Lower leg skin (tissue), 4 donors: ENCODE results near the gene S100A16. TPM values are rescaled to one million over a fixed set of nuclear protein-coding genes. Genes with fewer than 3 reads are reported as not detected.

Experiments used
- DNase-seq, 2 donors: peaks; one replicate each; pipeline ENCODE4 v3.0.0-alpha.2; 2019; ENCODE audit warnings: low spot score in 2 of 2
- H3K4me3 ChIP-seq: fragments of 200-600 bp; sonication (generic); 2 replicates; pipeline ENCODE4 v1.5.1; 2017; ENCODE audit warnings: mild to moderate bottlenecking, low read depth; ENCODE audit not compliant: poor library complexity, severe bottlenecking
- POLR2A ChIP-seq, 2 donors: fragments of 450-650 bp; IDR thresholded peaks; one replicate each; pipeline ENCODE4 v1.6.1; 2016 to 2017; ENCODE audit warnings: antibody characterized with exemption in 2 of 2, mild to moderate bottlenecking in 1 of 2, moderate library complexity in 1 of 2
- WGBS, 2 donors: methylation state at CpG; one replicate each; pipeline ENCODE4 v1.1.5; 2018; 5-methylcytosine and 5-hydroxymethylcytosine counted together
- intact Hi-C: fragments of 100-400 bp; cut with DNase I; formaldehyde crosslinking; loops from one replicate; pipeline ENCODE4 v1.15.0; 2023; ENCODE audit warnings: low total_unique reads
- total RNA-seq, 4 donors: library from RNA; depleted of rRNA; stranded (reverse); fragments of >200 nt; gene quantifications; one replicate each; pipeline ENCODE4 v1.1.0, GENCODE V29; 2016
- TF ChIP-seq, protein P1 (sequence below), 3 donors: fragments of 450-650 bp; IDR thresholded peaks; one replicate each; pipeline ENCODE4 v1.5.1; 2016; ENCODE audit warnings: antibody characterized with exemption in 3 of 3, mild to moderate bottlenecking in 3 of 3, moderate library complexity in 2 of 3

Gene S100A16
- total RNA-seq, 4 donors from 2014 or later: 289 to 390 (median 329) TPM

DNA sequence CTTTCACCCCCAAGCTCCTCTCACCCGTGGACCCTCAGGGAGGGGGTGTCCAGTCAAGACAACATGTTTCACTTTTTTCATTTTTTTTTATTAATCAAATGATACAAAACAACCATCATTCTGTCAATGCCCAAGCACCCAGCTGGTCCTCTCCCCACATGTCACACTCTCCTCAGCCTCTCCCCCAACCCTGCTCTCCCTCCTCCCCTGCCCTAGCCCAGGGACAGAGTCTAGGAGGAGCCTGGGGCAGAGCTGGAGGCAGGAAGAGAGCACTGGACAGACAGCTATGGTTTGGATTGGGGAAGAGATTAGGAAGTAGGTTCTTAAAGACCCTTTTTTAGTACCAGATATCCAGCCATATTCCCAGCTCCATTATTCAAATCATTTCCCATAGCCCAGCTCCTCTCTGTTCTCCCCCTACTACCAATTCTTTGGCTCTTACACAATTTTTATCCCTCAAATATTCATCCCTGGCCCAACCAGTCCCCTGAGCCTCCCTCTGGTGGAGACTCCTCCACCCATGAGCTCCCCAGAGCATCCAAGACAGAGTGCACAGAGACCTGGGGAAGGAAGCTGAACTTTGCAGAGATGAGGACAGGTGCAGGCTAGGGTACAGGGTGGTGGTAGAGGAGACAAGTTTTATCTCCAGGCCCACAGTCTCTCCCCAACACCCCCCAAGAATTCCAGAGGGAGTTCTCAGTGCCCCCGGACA, 1.4 kb upstream of the S100A16 start:
- TF ChIP-seq POLR2A (IDR thresholded peaks at IDR 0.05): no peak
- TF ChIP-seq, protein P1, sequence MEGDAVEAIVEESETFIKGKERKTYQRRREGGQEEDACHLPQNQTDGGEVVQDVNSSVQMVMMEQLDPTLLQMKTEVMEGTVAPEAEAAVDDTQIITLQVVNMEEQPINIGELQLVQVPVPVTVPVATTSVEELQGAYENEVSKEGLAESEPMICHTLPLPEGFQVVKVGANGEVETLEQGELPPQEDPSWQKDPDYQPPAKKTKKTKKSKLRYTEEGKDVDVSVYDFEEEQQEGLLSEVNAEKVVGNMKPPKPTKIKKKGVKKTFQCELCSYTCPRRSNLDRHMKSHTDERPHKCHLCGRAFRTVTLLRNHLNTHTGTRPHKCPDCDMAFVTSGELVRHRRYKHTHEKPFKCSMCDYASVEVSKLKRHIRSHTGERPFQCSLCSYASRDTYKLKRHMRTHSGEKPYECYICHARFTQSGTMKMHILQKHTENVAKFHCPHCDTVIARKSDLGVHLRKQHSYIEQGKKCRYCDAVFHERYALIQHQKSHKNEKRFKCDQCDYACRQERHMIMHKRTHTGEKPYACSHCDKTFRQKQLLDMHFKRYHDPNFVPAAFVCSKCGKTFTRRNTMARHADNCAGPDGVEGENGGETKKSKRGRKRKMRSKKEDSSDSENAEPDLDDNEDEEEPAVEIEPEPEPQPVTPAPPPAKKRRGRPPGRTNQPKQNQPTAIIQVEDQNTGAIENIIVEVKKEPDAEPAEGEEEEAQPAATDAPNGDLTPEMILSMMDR (IDR thresholded peaks at IDR 0.05): no peak
- DNase-seq: no peak
- no peak overlapping the region for H3K4me3 ChIP-seq
- intact Hi-C loops: no loop called here
- WGBS, 2 donors: 52 to 66% methylated on average over 2 of the region's 2 CpGs

DNA sequence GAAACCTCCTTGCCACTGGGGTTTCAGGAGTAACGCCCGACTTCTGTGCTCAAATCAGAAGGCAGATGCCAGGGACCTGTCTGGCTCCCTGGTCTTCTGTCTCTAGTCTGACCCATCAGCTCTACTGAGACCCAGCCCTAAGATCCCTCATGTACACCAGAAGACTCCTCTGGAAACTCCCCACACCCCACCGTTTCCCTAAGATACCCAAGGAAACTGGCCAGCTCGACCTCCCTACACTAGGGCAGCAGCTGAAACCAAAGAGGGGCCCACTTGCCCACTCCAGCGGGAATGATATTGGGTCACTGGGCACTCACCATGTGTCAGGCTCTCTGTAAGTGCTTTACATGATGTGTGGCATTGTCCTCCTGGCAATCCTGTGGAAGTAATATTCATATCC, 469 bp upstream of the S100A16 start:
- DNase-seq: no peak
- TF ChIP-seq, protein P1 (IDR thresholded peaks at IDR 0.05): no peak
- TF ChIP-seq POLR2A (IDR thresholded peaks at IDR 0.05): no peak
- intact Hi-C loops: no loop called here
- H3K4me3 ChIP-seq: no peak overlapping the region
- 49 to 63% methylated on average over 5 of the region's 5 CpGs for WGBS, 2 donors

DNA sequence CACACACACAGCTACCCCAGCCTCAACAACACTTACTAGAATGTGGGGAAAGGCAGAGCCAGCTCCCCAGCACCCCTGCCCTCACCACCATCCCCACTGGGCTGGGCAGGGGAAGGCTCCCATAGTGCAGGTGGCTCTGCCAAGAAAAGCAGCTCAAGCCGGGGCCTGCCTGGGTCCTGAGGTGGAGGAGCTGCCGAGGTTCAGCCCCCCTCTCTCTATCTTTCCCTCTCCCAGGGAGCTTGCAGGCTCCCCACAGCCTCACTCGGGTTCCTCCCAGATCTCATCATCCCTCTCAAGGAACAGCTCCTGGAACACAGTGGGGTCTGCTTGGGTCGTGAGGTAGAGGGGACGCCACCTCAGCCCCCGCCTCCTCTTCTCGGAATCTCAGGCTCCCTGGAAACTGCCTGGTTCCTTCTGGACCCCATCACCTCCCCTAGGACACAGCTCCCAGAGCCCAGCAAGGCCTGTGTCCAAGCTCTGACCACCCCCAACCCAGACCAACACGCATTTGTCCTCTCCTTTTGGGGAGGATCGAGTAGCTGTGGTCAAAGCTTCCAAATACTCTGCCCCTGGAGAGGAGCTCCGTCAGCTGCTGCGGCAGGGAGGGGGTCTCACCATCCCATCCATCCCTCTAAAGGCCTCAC, 704 bp downstream of the S100A16 start:
- no peak for DNase-seq
- peak overlapping the region; percentile 45 for H3K4me3 ChIP-seq
- intact Hi-C loops: no loop called here
- 16 to 49% methylated on average over 8 to 11 of the region's 11 CpGs for WGBS, 2 donors
- TF ChIP-seq POLR2A (IDR thresholded peaks at IDR 0.05): no peak
- TF ChIP-seq, protein P1 (IDR thresholded peaks at IDR 0.05): no peak

DNA sequence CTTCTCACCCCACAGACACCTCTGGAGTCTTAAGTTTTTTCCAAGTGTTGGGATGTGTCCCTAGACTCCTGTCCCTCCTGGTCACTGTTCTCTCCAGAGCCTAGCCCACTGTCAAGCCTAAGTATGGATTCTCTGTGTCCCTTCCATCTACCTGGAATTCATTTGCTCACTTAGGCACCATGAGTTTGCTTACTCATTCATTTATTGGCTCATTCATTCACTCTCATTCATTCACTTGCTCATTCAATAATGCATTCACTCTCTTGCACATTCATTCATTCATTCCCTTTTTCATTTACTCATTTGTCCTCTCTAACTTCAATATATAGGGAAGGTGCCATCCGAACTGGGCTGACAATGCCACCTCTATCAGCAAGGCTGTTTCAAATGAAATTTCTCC, 1.6 kb downstream of the S100A16 start:
- DNase-seq: no peak
- intact Hi-C loops: no loop called here
- H3K4me3 ChIP-seq: no peak overlapping the region
- WGBS, 2 donors: 45% methylated on average over 1 of the region's 1 CpG
- TF ChIP-seq, protein P1 (IDR thresholded peaks at IDR 0.05): no peak
- TF ChIP-seq POLR2A (IDR thresholded peaks at IDR 0.05): no peak

DNA sequence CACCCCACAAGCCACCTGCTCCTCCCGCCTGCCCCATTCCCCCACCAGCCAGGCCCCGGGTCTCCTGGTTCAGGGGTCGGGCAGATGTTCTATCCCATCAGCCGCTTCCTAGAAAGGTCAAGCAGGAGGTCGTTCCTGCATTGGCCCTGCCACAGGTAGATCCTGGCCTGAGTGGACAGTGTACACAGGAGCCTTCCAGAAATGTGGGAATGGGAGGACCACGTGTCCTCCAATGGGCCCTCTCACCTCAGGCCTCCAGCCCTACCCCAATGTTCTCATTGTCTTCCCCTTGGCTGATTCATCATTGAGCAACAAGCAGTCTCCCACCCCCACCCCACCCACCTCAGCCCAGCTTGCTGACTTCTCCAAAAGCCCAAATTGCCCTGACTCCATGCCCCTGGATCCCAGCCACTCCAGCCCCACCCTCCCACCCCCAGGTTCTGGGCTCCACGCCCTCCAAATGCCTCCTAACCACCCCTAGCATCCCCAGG, 2.1 kb downstream of the S100A16 start:
- intact Hi-C loops: no loop called here
- TF ChIP-seq, protein P1 (IDR thresholded peaks at IDR 0.05): no peak
- no peak for TF ChIP-seq POLR2A (IDR thresholded peaks at IDR 0.05)
- H3K4me3 ChIP-seq: no peak overlapping the region
- no peak for DNase-seq
- WGBS, 2 donors: 50 to 70% methylated on average over 7 of the region's 7 CpGs
